AG04449 (cell line): ENCODE measurements around the gene ICE2.

Experiments
- CTCF ChIA-PET: fragments of 350-600 bp; formaldehyde crosslinking; extraction: SDS; loops from one replicate; lab custom pipeline; 2021; ENCODE audit warnings: antibody characterized with exemption; lab: Yijun Ruan, JAX
- POLR2A ChIA-PET: fragments of 400-600, 350-600 bp; formaldehyde crosslinking; extraction: SDS; loops from one replicate; lab custom pipeline; 2020; ENCODE audit warnings: antibody characterized with exemption, inconsistent platforms; lab: Yijun Ruan, JAX
- DNase-seq: peaks from one replicate; pipeline ENCODE4 v3.0.0-alpha.2; 2010; ENCODE audit warnings: low read depth, low spot score
- H3K4me3 ChIP-seq: 2 replicates; pipeline ENCODE4 v1.5.1; 2011; ENCODE audit warnings: low read depth, mild to moderate bottlenecking, control low read depth, low read length
- TF ChIP-seq, protein P1 (sequence below): IDR thresholded peaks from one replicate; pipeline ENCODE4 v1.5.1; 2011; ENCODE audit warnings: mild to moderate bottlenecking, moderate library complexity, low read length, control low read depth, inconsistent platforms; ENCODE audit not compliant: insufficient read depth; ENCODE audit errors: missing control alignments

Gene ICE2

DNA sequence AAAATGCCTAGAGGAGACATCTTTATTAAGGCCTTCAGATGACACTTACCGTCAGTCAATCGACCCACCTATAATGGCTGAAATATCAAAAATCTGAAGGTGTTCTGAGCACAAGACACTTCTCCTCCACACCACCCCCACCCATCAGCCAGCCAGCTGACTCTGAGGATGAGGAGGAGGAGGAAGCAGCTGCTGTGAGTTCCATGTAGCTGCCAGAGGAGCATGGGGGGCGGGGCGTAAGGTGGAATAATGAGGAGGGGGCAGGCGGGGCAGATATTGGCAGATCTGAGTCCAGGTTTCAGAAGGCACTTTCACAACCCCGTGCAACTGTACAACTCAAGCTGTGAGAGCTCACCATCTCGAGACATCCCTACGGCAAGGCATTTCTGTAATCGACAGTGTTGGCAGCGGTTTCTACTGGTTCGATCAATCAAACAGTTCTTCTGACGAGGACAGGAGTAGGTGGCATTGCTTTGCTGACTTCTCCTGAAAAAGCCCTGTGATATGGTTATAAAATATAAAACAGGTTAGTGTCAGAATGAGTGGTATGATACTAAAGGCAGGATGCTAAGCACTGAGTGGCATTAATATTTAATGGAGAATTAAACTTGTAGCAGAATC lies 35.4 kb upstream of the ICE2 start:
- POLR2A ChIA-PET: no interaction called here
- no peak for DNase-seq
- H3K4me3 ChIP-seq: no peak overlapping the region
- TF ChIP-seq, protein P1, sequence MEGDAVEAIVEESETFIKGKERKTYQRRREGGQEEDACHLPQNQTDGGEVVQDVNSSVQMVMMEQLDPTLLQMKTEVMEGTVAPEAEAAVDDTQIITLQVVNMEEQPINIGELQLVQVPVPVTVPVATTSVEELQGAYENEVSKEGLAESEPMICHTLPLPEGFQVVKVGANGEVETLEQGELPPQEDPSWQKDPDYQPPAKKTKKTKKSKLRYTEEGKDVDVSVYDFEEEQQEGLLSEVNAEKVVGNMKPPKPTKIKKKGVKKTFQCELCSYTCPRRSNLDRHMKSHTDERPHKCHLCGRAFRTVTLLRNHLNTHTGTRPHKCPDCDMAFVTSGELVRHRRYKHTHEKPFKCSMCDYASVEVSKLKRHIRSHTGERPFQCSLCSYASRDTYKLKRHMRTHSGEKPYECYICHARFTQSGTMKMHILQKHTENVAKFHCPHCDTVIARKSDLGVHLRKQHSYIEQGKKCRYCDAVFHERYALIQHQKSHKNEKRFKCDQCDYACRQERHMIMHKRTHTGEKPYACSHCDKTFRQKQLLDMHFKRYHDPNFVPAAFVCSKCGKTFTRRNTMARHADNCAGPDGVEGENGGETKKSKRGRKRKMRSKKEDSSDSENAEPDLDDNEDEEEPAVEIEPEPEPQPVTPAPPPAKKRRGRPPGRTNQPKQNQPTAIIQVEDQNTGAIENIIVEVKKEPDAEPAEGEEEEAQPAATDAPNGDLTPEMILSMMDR: no peak
- CTCF ChIA-PET: interaction anchor here (1.6 kb wide), 1 partner anchor 11 kb away, joined by 3 read pairs; no protein-coding TSS in a partner anchor

DNA sequence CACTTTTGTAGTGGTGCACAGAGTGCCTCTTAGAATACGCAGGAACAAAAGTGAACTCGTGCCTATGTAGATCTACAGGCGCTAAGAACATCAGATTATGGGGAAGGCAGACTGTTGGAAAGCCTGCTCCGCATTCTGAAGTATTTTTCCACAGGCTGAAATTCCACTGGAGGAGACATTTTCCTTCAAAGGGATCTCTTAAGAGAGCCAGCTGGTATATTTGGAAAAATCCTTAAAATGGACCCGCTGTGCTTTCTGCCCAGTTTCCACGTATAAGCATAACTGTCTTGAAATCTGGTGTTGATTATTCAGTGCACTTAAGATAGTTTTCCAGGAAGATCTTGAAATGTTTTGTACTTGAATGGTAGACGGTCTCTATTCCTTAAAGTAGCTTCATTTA lies 34.7 kb upstream of the ICE2 start:
- CTCF ChIA-PET: interaction anchor here (1.6 to 8.2 kb wide), 3 partner anchors 6 to 70 kb away, joined by 3 to 125 read pairs (median 5); no protein-coding TSS in a partner anchor
- TF ChIP-seq, protein P1: no peak

DNA sequence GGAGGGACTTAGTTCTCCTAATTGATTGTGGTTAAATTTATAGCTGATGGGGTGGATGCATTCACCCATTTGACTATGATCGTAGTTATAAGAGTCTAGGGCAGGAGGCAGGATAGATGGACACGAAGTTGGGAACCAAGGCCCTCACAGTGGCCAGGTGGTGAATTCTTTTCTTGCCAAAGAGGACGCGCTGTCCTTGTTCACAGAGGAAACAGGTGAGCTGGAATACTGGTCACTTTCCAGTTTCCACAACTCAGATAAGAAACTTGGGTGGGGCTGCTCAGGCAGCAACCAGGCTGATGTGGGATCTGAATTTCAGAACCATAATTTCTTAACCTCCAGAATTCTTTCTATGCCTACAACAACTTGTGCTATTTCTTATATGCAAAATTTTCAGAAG lies 34.0 kb upstream of the ICE2 start:
- TF ChIP-seq, protein P1: no peak
- ChIA-PET POLR2A (no interaction called here), CTCF (interaction anchor here (1.4 to 8.2 kb wide), 5 partner anchors 6 to 1321 kb away, joined by 3 to 125 read pairs (median 5); no protein-coding TSS in a partner anchor)
- H3K4me3 ChIP-seq: no peak overlapping the region
- no peak for DNase-seq

More for the DNA sequence above, 34.7 kb upstream of the ICE2 start:
- no peak overlapping the region for H3K4me3 ChIP-seq
- POLR2A ChIA-PET: no interaction called here
- DNase-seq: no peak

DNA sequence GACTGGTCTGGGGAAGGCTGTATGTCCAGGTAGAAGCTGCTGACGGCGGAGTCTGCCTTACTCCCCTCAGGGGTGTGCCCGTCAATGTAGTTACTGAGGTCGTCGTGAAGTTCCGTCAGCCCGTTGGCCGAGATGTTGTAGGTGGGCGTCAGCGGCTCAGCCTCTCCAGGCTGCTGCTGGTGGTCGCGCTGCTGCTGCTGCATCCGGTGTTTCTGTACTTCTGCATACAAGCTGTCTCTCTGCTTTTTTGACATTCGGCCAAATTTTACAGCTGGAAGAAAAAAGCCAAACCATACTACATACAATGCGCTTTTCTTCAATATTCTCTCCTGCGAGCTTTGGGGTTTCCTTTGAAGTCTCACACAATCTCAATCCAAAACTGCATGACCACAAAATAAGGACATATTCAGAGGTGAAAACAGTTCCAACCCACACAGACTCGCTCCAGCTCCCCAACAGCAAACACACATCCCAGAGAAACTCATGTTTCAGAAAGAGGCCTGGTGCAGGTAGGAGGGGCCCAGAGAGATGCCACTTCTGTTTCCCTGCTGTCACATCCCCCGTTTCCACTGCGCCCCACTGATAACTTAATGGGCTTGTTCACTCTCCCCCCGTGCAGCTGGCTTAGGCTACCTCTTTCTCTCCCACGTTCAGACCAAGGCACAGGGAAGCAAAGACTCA lies 32.5 kb upstream of the ICE2 start:
- ChIA-PET POLR2A (no interaction called here), CTCF (interaction anchor here (1.0 to 8.2 kb wide), 8 partner anchors 8 to 1323 kb away, joined by 3 to 125 read pairs (median 5); no protein-coding TSS in a partner anchor)
- DNase-seq: no peak
- TF ChIP-seq, protein P1: no peak
- H3K4me3 ChIP-seq: no peak overlapping the region

DNA sequence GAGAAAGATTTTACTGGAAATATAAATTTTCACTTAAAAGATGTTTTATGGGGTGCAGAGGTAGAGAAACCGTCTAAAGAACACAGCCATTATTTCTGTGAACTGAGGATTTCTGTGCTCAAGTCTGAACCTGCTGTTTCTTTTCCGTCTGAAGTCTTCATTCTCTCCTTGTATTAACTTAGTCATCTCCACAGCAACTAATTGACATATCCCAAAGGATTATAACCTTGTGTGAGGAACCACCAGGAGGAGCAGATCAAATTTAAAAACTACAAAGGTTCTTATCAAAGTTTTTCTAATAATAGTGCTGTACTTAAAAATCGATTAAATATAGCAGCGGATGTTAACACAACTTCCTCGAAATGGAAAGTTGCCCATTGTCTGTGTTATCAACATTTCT lies 31.1 kb upstream of the ICE2 start:
- CTCF ChIA-PET: interaction anchor here (0.9 to 8.2 kb wide), 6 partner anchors 9 to 1325 kb away, joined by 3 to 125 read pairs (median 10); no protein-coding TSS in a partner anchor
- no peak overlapping the region for H3K4me3 ChIP-seq
- TF ChIP-seq, protein P1: no peak
- POLR2A ChIA-PET: no interaction called here
- DNase-seq: no peak

DNA sequence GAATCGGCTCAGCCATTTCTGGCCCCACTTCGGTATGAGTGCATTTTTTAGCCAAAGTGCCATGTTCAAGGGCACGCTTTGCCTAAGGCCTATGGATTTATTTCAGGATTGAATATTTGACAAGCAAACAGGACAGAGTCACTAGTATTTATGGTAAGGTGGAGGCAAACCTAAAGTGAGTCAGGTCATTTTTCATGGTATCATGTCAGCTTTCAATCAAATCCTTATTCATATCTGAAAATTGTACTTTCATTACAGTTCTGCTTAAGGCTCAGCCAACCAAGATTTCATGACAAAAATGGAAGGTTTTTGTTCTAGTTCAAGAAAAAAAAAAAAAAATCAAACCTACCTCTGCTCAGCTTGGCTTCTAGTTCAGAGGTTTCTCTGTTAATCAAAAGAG lies 30.5 kb upstream of the ICE2 start:
- no peak for DNase-seq
- H3K4me3 ChIP-seq: no peak overlapping the region
- POLR2A ChIA-PET: no interaction called here
- TF ChIP-seq, protein P1: no peak
- CTCF ChIA-PET: interaction anchor here (0.9 to 8.2 kb wide), 8 partner anchors 10 to 1326 kb away, joined by 3 to 125 read pairs (median 10); no protein-coding TSS in a partner anchor
